ENCODE results near the gene ZNF784.

Gene ZNF784

GRCh38 chr19:55646889-55647731 lies 22.7 kb upstream of the ZNF784 start:
- CTCF ChIA-PET, result interaction anchor here (0.9 to 1.5 kb wide), 2 partner anchors 14 to 24 kb away, joined by 4 to 12 read pairs; no protein-coding TSS in a partner anchor
- TF ChIP-seq CTBP1 (IDR thresholded peaks at IDR 0.05; ENCODE audit: borderline replicate concordance), result no peak
- no peak for TF ChIP-seq FOXM1 (IDR thresholded peaks at IDR 0.05; ENCODE audit: borderline replicate concordance)
- TF ChIP-seq HDGF (IDR thresholded peaks at IDR 0.05; ENCODE audit: borderline replicate concordance), result no peak
- TF ChIP-seq FOXK2 (IDR thresholded peaks at IDR 0.05), result no peak
- POLR2A ChIA-PET, result interaction anchor here (0.8 to 1.6 kb wide), 8 partner anchors 10 to 66 kb away, joined by 3 to 6 read pairs (median 4); partner anchors contain the start of genes FIZ1 and ZNF579
- no peak for DNase-seq (ENCODE audit: extremely low spot score)

- DNase-seq (ENCODE audit: extremely low spot score), result no peak
- CTCF ChIA-PET, result no interaction called here
- no peak for TF ChIP-seq BHLHE40 (IDR thresholded peaks at IDR 0.05; ENCODE audit: borderline replicate concordance)
- TF ChIP-seq TARDBP (IDR thresholded peaks at IDR 0.05), result no peak
- TF ChIP-seq HDGF (IDR thresholded peaks at IDR 0.05; ENCODE audit: borderline replicate concordance), result no peak
- TF ChIP-seq CTBP1 (IDR thresholded peaks at IDR 0.05; ENCODE audit: borderline replicate concordance), result no peak
- no peak for TF ChIP-seq LEF1 (IDR thresholded peaks at IDR 0.05; ENCODE audit: borderline replicate concordance)
- no peak for TF ChIP-seq NFRKB (IDR thresholded peaks at IDR 0.05)
- TF ChIP-seq FOXK2 (IDR thresholded peaks at IDR 0.05), result no peak
- TF ChIP-seq FOXA1 (IDR thresholded peaks at IDR 0.05), result no peak
- TF ChIP-seq SUZ12 (IDR thresholded peaks at IDR 0.05), result no peak
- no peak for TF ChIP-seq L3MBTL2 (conservative IDR thresholded peaks at IDR 0.05)
- POLR2A ChIA-PET, result interaction anchor here (1.6 to 1.8 kb wide), 2 partner anchors 9 to 11 kb away, joined by 4 to 6 read pairs; partner anchors contain the start of gene U2AF2
Measured at GRCh38 chr19:55645512-55645881, 21.1 kb upstream of the ZNF784 start.

GRCh38 chr19:55644842-55645511 lies 20.6 kb upstream of the ZNF784 start:
- TF ChIP-seq ELF4 (IDR thresholded peaks at IDR 0.05) (no peak), FOXK2 (IDR thresholded peaks at IDR 0.05) (no peak), ZNF384 (IDR thresholded peaks at IDR 0.05) (no peak), BHLHE40 (IDR thresholded peaks at IDR 0.05; ENCODE audit: borderline replicate concordance) (no peak), CTBP1 (IDR thresholded peaks at IDR 0.05; ENCODE audit: borderline replicate concordance) (no peak), L3MBTL2 (conservative IDR thresholded peaks at IDR 0.05) (no peak), HDGF (IDR thresholded peaks at IDR 0.05; ENCODE audit: borderline replicate concordance) (no peak), FOXM1 (IDR thresholded peaks at IDR 0.05; ENCODE audit: borderline replicate concordance) (no peak), ARNT (IDR thresholded peaks at IDR 0.05) (no peak), PKNOX1 (IDR thresholded peaks at IDR 0.05) (no peak)
- POLR2A ChIA-PET, result interaction anchor here (0.7 to 1.8 kb wide), 2 partner anchors 8 to 10 kb away, joined by 3 to 6 read pairs; partner anchors contain the start of gene U2AF2
- CTCF ChIA-PET, result no interaction called here
- DNase-seq (ENCODE audit: extremely low spot score), result no peak

GRCh38 chr19:55644191-55644833 lies 19.9 kb upstream of the ZNF784 start:
- no peak for TF ChIP-seq L3MBTL2 (conservative IDR thresholded peaks at IDR 0.05)
- ChIA-PET POLR2A (interaction anchor here (0.7 kb wide), 1 partner anchor 8 kb away, joined by 3 read pairs; no protein-coding TSS in a partner anchor), CTCF (no interaction called here)
- DNase-seq (ENCODE audit: extremely low spot score), result no peak

- CTCF ChIA-PET, result no interaction called here
- POLR2A ChIA-PET, result no interaction called here
- no peak for DNase-seq (ENCODE audit: extremely low spot score)
- no peak for TF ChIP-seq TARDBP (IDR thresholded peaks at IDR 0.05)
- no peak for TF ChIP-seq ARNT (IDR thresholded peaks at IDR 0.05)
- no peak for TF ChIP-seq L3MBTL2 (conservative IDR thresholded peaks at IDR 0.05)
- TF ChIP-seq PKNOX1 (IDR thresholded peaks at IDR 0.05), result no peak
- TF ChIP-seq FOXM1 (IDR thresholded peaks at IDR 0.05; ENCODE audit: borderline replicate concordance), result no peak
- TF ChIP-seq BHLHE40 (IDR thresholded peaks at IDR 0.05; ENCODE audit: borderline replicate concordance), result no peak
- no peak for TF ChIP-seq SP1 (IDR thresholded peaks at IDR 0.05)
- TF ChIP-seq ZNF384 (IDR thresholded peaks at IDR 0.05), result no peak
- no peak for TF ChIP-seq FOXK2 (IDR thresholded peaks at IDR 0.05)
- TF ChIP-seq ELF4 (IDR thresholded peaks at IDR 0.05), result no peak
- no peak for TF ChIP-seq CTBP1 (IDR thresholded peaks at IDR 0.05; ENCODE audit: borderline replicate concordance)
- TF ChIP-seq LEF1 (IDR thresholded peaks at IDR 0.05; ENCODE audit: borderline replicate concordance), result no peak
- no peak for TF ChIP-seq FOXA1 (IDR thresholded peaks at IDR 0.05)
- TF ChIP-seq HDGF (IDR thresholded peaks at IDR 0.05; ENCODE audit: borderline replicate concordance), result no peak
- no peak for TF ChIP-seq SUZ12 (IDR thresholded peaks at IDR 0.05)
Measured at GRCh38 chr19:55643887-55644176, 19.5 kb upstream of the ZNF784 start.

Measured in HEK293T (cell line).